Fibroblast of the aortic adventitia (primary cell): Measurements from ENCODE around the gene EEFSEC. TPM values are rescaled to one million over a fixed set of nuclear protein-coding genes. Genes with fewer than 3 reads are reported as not detected.

Experiments
- DNase-seq: peaks from one replicate; pipeline ENCODE4 v3.0.0-alpha.2; 2010; ENCODE audit warnings: low read depth
- H3K4me3 ChIP-seq: 2 replicates; pipeline ENCODE4 v1.5.1; 2011; ENCODE audit warnings: low read depth, mild to moderate bottlenecking, control low read depth, low read length, moderate library complexity
- total RNA-seq: library from RNA; depleted of rRNA; stranded (reverse); fragments of >200 nt; gene quantifications from 2 replicates; pipeline ENCODE4 v1.2.3, GENCODE V29; 2012; ENCODE audit warnings: low replicate concordance
- TF ChIP-seq, protein P1 (sequence below): IDR thresholded peaks from 2 replicates; pipeline ENCODE4 v1.5.1; 2011; ENCODE audit warnings: mild to moderate bottlenecking, low read length, control low read depth, inconsistent platforms; ENCODE audit not compliant: insufficient read depth

EEFSEC gene
- total RNA-seq, 1 donor = 8.1 TPM

DNA sequence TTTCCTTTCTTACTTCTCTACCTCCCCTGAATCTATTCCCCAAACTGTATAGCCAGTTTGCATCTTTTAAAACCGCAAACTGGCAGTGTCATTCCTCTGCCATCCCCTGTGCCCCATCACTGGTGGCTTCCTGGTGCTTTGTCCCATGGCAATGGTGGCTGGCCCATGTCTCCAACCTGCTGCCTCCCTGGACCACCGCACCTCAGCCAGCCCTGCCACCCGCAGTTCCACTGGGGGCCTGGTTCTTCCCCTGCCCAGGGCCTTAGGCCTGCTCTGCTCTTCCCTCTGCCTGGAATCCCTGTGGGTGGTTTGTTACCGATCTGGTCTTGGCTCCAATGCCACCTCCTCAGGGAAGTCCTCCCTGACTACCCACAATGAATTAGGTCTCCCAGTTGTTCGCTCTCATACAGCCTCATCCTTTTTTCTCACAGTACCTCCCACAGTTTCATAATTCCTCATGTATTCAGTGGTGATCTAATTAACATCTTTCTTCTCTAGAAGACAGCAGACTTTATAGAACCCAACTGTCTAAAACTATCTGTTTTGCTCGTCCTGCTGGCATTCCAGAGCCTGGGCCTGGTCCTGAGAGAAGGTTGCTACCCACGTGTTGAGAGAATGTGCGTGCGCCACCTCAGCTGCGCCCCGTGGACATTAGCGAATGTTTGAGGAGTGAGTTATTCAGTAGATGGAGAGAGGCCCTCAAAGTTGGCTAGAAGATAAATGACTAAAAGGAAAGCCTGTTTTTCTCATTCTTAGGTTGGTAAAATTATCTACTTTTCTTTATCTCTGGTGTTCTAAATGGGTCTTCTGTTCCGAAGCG is 183.3 kb downstream of the EEFSEC start:
- TF ChIP-seq, protein P1, sequence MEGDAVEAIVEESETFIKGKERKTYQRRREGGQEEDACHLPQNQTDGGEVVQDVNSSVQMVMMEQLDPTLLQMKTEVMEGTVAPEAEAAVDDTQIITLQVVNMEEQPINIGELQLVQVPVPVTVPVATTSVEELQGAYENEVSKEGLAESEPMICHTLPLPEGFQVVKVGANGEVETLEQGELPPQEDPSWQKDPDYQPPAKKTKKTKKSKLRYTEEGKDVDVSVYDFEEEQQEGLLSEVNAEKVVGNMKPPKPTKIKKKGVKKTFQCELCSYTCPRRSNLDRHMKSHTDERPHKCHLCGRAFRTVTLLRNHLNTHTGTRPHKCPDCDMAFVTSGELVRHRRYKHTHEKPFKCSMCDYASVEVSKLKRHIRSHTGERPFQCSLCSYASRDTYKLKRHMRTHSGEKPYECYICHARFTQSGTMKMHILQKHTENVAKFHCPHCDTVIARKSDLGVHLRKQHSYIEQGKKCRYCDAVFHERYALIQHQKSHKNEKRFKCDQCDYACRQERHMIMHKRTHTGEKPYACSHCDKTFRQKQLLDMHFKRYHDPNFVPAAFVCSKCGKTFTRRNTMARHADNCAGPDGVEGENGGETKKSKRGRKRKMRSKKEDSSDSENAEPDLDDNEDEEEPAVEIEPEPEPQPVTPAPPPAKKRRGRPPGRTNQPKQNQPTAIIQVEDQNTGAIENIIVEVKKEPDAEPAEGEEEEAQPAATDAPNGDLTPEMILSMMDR = no peak
- no peak for DNase-seq
- H3K4me3 ChIP-seq = no peak overlapping the region

DNA sequence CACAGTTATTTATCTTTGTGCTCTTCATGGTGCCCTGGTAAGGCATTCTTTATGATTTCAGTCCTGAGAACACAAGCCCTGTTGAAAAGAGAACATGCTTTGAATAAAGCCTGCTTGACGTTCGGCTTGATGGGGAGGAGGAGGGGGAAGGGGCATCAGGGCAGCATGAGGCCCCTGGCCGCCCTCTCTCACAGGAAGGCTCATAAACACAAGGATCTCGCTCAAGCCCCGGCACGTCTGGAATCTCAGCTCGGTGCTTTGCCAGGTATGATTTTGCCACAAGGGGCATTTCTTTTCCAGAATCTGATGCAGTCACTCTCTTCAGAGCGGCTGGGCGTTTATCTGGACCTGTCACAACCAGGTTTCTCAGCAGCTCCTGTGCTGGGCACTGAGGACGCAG is 184.0 kb downstream of the EEFSEC start:
- no peak overlapping the region for H3K4me3 ChIP-seq
- DNase-seq = no peak
- TF ChIP-seq, protein P1 = no peak

DNA sequence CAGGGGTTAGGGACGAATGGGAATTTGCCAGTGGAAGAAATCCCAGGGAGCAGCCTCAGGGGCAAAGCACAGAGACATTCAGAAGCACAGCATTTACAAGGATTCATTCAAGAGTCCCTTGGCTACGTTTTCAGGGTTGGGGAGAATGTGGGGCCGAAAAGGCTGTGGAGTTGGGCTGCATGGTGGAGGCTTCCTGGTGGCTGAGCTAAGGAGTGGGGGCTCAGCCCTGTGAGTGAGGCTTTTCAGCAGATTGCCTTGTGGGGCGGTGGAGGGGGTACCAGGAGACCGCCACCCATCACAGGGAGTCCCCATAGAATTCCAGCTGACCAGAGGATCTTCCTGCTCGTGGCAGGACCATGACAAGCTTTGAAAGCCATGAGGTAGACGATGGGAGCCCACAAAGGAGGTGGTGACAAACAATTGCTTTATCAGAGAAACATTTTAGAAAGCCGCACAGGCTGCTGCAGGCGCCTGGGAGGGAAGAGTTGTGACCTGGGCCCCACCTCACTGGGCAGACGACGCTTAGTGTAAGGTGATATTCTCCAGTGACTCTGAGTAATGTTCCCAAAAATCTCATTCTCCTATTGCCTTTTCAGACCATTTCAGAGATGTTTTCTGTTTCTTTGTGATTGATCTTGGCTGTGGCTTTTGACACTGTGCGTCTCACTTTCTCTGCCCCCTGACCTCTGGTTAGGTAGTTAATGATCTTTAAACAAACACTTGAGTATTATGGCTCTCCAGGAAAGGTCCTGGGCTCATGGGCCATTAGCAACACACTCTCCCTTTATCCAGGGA is 185.5 kb downstream of the EEFSEC start:
- H3K4me3 ChIP-seq = no peak overlapping the region
- TF ChIP-seq, protein P1 = no peak
- no peak for DNase-seq

DNA sequence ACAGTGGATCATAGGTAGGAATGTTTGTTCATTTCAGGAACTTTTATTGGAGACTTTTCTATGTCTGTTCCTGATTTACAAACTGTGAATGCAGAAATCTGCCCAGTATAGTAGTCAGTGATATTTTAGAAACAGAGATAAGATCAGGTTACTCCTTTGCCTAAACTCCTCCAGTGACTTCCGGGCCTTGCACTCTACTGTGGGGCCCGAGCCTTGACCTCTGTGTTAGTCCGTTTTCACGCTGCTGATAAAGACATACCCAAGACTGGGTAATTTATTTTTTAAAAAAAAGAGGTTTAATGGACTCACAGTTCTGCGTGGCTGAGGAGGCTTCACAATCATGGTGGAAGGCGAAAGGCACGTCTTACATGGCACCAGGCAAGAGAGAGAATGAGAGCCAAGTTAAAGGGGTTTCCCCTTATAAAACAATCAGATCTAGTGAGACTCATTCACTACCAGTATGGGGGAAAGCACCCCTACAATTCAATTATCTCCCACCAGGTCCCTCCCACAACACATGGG is 186.3 kb downstream of the EEFSEC start:
- TF ChIP-seq, protein P1 = no peak
- H3K4me3 ChIP-seq = no peak overlapping the region
- no peak for DNase-seq

DNA sequence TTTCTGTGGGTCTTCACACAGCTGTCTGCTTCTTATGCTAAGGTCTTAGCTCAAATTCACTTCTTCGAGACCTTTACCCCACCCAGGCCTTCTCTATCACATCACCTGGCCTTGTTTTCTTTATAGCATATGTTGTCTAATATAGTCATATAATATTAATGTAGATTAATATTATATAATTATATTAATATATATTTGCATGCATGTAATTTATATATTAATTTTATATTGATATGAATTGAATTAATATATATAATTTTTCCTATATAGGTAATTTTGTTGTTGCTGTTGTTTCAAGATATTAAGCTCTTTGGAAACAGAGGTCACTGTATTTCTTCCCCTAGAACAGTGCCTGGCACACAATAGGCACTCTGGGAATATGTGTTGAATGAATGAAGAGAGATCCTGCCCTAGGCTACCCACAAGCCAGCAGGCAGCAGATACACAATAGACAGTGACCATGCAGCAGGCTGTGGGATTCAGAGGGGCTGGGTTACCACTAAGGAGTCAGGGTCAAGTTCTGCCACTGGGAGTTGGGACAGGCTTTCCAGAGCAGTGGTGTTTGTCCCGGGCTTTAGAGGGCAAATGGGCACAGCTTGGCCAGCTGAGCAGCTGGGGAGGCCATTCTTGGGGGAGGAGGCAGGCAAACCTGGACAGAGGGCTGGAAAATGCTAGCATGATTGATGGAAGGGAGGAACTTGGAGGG is 187.1 kb downstream of the EEFSEC start:
- TF ChIP-seq, protein P1 = no peak
- DNase-seq = no peak
- no peak overlapping the region for H3K4me3 ChIP-seq

DNA sequence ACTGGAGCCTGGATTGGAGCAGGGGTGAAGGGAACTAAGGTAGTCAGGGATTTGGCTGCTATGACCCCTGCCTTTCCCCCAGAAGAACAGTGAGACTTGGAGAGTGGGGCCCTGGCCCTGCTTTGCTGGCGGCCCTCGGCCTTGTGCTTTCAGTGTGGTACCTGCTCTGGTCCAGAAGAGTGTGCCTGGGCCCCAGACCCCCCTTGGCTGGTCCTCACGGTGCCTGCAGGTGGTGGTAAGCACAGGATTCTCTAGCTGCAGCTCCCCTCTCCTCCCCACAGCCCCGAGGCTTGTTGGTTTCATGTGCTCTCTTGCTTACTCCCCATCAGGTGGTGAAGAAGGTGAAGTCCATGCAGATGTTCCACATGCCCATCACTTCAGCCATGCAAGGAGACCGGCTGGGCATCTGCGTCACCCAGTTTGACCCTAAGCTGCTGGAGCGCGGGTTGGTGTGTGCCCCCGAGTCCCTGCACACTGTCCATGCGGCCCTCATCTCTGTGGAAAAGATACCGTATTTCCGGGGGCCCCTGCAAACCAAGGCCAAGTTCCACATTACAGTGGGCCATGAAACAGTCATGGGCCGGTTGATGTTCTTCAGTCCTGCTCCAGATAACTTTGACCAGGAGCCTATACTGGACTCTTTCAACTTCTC is 187.7 kb downstream of the EEFSEC start:
- no peak for DNase-seq
- TF ChIP-seq, protein P1 = no peak
- H3K4me3 ChIP-seq = no peak overlapping the region
